ENCODE data around the gene DNAH3. TPM values are rescaled to one million over a fixed set of nuclear protein-coding genes. Genes with fewer than 3 reads are reported as not detected.

DNAH3 gene
- total and polyA plus RNA-seq, 9 donors = 0.11 to 0.52 (median 0.22) TPM; not detected in 1

- peak; percentile 47 for DNase-seq
- Histone ChIP-seq H3K27ac (ENCODE audit: low read length) (no peak overlapping the region), H3K9me3 (replicated peaks; ENCODE audit: control insufficient read depth, low read depth, low read length) (no peaks in the 10 kb centered on the region), H3K36me3 (ENCODE audit: control insufficient read depth, insufficient read depth, low read length) (peaks cover 3% of the 10 kb centered on the region), H3K4me1 (ENCODE audit: control insufficient read depth, insufficient read depth, low read length) (peaks cover 3% of the 10 kb centered on the region), H3K4me3 (ENCODE audit: low read length) (no peak overlapping the region), H3K27me3 (ENCODE audit: control insufficient read depth, insufficient read depth, low read length) (no peaks in the 10 kb centered on the region)
- 86% methylated on average over 1 of the region's 4 CpGs for WGBS (ENCODE audit: insufficient coverage)
These were observed 232.0 kb downstream of the DNAH3 start for GRCh38 chr16:20918486-20919239.

DNA sequence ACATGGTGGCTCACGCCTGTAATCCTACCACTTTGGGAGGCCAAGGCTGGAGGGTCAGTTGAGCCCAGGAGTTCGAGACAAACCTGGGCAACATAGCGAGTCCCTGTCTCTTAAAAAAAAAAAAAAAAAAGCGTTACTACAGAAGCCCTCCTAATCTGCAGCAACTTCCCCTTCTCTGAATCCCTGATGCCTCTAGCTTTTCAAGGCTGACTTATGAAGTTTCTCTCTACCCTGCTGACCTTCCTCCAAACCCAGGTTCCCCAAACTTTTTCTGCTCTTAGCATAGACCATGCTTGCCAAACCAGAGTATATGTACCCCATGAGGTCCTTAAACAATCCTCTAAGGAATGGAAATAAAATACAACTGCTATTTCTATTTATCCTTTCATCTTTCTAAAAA, 233.7 kb downstream of the DNAH3 start:
- Histone ChIP-seq H3K36me3 (ENCODE audit: control insufficient read depth, insufficient read depth, low read length) (peaks cover 3% of the 10 kb centered on the region), H3K27me3 (ENCODE audit: control insufficient read depth, insufficient read depth, low read length) (no peaks in the 10 kb centered on the region), H3K4me1 (ENCODE audit: control insufficient read depth, insufficient read depth, low read length) (peaks cover 3% of the 10 kb centered on the region), H3K27ac (ENCODE audit: low read length) (no peak overlapping the region), H3K9me3 (replicated peaks; ENCODE audit: control insufficient read depth, low read depth, low read length) (no peaks in the 10 kb centered on the region), H3K4me3 (ENCODE audit: low read length) (no peak overlapping the region)
- no peak for DNase-seq
- 81% methylated on average over 2 of the region's 4 CpGs for WGBS (ENCODE audit: insufficient coverage)

DNA sequence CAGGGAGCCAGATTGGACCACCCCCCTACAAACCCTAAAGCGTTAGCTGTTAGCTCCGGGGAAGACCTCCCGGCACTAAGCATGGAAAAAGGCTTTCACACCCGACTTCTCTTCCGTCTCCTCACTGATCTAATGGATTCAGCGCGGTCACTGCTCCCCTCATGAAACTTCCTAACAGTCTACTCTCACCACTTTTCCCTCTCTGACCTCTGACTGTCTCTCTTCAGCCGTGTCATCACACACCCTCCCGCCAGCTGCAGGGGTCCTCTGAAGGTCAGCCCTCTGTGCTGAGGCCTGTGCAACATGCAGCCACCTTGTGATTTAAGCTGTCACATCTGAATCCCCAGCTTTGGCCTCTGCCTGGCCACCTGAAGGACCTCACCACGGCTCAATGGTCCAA, 234.4 kb downstream of the DNAH3 start:
- Histone ChIP-seq H3K27me3 (ENCODE audit: control insufficient read depth, insufficient read depth, low read length) (no peaks in the 10 kb centered on the region), H3K36me3 (ENCODE audit: control insufficient read depth, insufficient read depth, low read length) (peaks cover 3% of the 10 kb centered on the region), H3K27ac (ENCODE audit: low read length) (no peak overlapping the region), H3K9me3 (replicated peaks; ENCODE audit: control insufficient read depth, low read depth, low read length) (no peaks in the 10 kb centered on the region), H3K4me3 (ENCODE audit: low read length) (no peak overlapping the region), H3K4me1 (ENCODE audit: control insufficient read depth, insufficient read depth, low read length) (peaks cover 3% of the 10 kb centered on the region)
- 78% methylated on average over 10 of the region's 10 CpGs for WGBS (ENCODE audit: insufficient coverage)
- no peak for DNase-seq

DNA sequence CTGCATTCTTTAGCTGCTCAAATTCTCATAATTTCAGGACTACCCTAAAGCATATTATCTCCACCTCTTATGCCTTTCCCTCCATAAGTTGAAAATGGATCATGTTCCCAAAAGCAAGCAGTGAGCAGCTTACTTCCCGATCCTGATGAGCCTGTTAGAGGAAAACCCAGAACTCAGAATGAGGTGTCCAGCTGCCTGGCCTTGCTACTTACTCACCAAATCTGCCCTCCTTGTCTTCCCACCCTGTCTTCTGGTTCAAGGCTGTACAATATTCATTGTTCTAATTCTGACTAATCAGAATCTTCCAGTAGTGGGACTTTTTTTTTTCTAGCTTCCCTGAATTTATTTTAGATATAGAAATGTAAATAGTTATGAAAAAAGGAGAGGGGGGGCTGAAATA, 239.3 kb downstream of the DNAH3 start:
- 33% methylated on average over 1 of the region's 1 CpG for WGBS (ENCODE audit: insufficient coverage)
- Histone ChIP-seq H3K36me3 (ENCODE audit: control insufficient read depth, insufficient read depth, low read length) (no peaks in the 10 kb centered on the region), H3K4me1 (ENCODE audit: control insufficient read depth, insufficient read depth, low read length) (peaks cover 13% of the 10 kb centered on the region), H3K27me3 (ENCODE audit: control insufficient read depth, insufficient read depth, low read length) (no peaks in the 10 kb centered on the region), H3K4me3 (ENCODE audit: low read length) (no peak overlapping the region), H3K9me3 (replicated peaks; ENCODE audit: control insufficient read depth, low read depth, low read length) (no peaks in the 10 kb centered on the region), H3K27ac (ENCODE audit: low read length) (peak overlapping the region; percentile 66)
- DNase-seq = no peak

GRCh38 chr16:20910781-20911321, 239.8 kb downstream of the DNAH3 start:
- no CpG with 5 or more reads among the region's 2 CpGs for WGBS (ENCODE audit: insufficient coverage)
- Histone ChIP-seq H3K27me3 (ENCODE audit: control insufficient read depth, insufficient read depth, low read length) (no peaks in the 10 kb centered on the region), H3K9me3 (replicated peaks; ENCODE audit: control insufficient read depth, low read depth, low read length) (no peaks in the 10 kb centered on the region), H3K4me3 (ENCODE audit: low read length) (no peak overlapping the region), H3K36me3 (ENCODE audit: control insufficient read depth, insufficient read depth, low read length) (no peaks in the 10 kb centered on the region), H3K27ac (ENCODE audit: low read length) (peak overlapping the region; percentile 66), H3K4me1 (ENCODE audit: control insufficient read depth, insufficient read depth, low read length) (peaks cover 16% of the 10 kb centered on the region)
- DNase-seq = peak; percentile 87

GRCh38 chr16:20906341-20907255, 244.0 kb downstream of the DNAH3 start:
- peak overlapping the region; percentile 89 for H3K27ac ChIP-seq (ENCODE audit: low read length)
- peaks cover 29% of the 10 kb centered on the region for H3K4me1 ChIP-seq (ENCODE audit: control insufficient read depth, insufficient read depth, low read length)
- H3K36me3 ChIP-seq (ENCODE audit: control insufficient read depth, insufficient read depth, low read length) = peaks cover 3% of the 10 kb centered on the region
- H3K4me3 ChIP-seq (ENCODE audit: low read length) = no peak overlapping the region
- no peaks in the 10 kb centered on the region for H3K9me3 ChIP-seq (replicated peaks; ENCODE audit: control insufficient read depth, low read depth, low read length)
- peak; percentile 92 for DNase-seq
- 80% methylated on average over 1 of the region's 4 CpGs for WGBS (ENCODE audit: insufficient coverage)
- H3K27me3 ChIP-seq (ENCODE audit: control insufficient read depth, insufficient read depth, low read length) = no peaks in the 10 kb centered on the region

GRCh38 chr16:20905576-20905975, 245.1 kb downstream of the DNAH3 start:
- WGBS (ENCODE audit: insufficient coverage) = no CpG with 5 or more reads among the region's 3 CpGs
- no peaks in the 10 kb centered on the region for H3K9me3 ChIP-seq (replicated peaks; ENCODE audit: control insufficient read depth, low read depth, low read length)
- DNase-seq = no peak
- H3K27ac ChIP-seq (ENCODE audit: low read length) = peak overlapping the region; percentile 89
- no peak overlapping the region for H3K4me3 ChIP-seq (ENCODE audit: low read length)
- no peaks in the 10 kb centered on the region for H3K27me3 ChIP-seq (ENCODE audit: control insufficient read depth, insufficient read depth, low read length)
- H3K4me1 ChIP-seq (ENCODE audit: control insufficient read depth, insufficient read depth, low read length) = peaks cover 34% of the 10 kb centered on the region
- peaks cover 3% of the 10 kb centered on the region for H3K36me3 ChIP-seq (ENCODE audit: control insufficient read depth, insufficient read depth, low read length)

DNA sequence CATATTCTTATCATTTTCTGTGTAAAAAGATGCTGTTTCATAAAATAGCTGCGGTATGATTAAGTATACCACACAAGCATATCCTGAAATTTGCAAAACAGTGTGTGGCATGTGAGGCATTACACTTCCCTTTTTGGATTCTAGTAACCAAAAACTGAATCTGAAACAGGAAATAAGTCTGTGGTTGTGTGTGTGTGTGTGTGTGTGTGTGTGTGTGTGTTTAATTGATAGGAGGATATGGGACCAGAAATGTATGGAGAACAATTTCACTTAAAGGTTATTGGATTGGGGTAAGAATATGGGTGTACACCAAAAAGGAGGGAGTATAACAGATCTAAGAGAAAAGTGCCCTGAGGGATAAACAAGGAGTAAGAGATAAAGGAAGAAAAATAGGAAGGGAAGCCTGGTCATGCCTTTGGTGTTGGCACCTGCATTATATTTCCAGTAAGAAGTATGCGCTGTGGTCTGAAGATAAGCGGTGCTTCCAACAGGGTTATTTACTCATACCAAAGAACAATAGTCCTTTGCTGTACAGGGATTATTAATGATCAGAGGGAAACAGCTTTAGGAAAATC, 246.1 kb downstream of the DNAH3 start:
- H3K9me3 ChIP-seq (replicated peaks; ENCODE audit: control insufficient read depth, low read depth, low read length) = no peaks in the 10 kb centered on the region
- DNase-seq = peak; percentile 69
- H3K27ac ChIP-seq (ENCODE audit: low read length) = peak overlapping the region; percentile 79
- H3K36me3 ChIP-seq (ENCODE audit: control insufficient read depth, insufficient read depth, low read length) = peaks cover 3% of the 10 kb centered on the region
- no peaks in the 10 kb centered on the region for H3K27me3 ChIP-seq (ENCODE audit: control insufficient read depth, insufficient read depth, low read length)
- H3K4me1 ChIP-seq (ENCODE audit: control insufficient read depth, insufficient read depth, low read length) = peaks cover 34% of the 10 kb centered on the region
- no CpG with 5 or more reads among the region's 3 CpGs for WGBS (ENCODE audit: insufficient coverage)
- H3K4me3 ChIP-seq (ENCODE audit: low read length) = no peak overlapping the region

GRCh38 chr16:20903899-20904506, 246.6 kb downstream of the DNAH3 start:
- Histone ChIP-seq H3K4me1 (ENCODE audit: control insufficient read depth, insufficient read depth, low read length) (peaks cover 39% of the 10 kb centered on the region), H3K27ac (ENCODE audit: low read length) (peak overlapping the region; percentile 79), H3K36me3 (ENCODE audit: control insufficient read depth, insufficient read depth, low read length) (peaks cover 3% of the 10 kb centered on the region), H3K9me3 (replicated peaks; ENCODE audit: control insufficient read depth, low read depth, low read length) (no peaks in the 10 kb centered on the region), H3K4me3 (ENCODE audit: low read length) (no peak overlapping the region), H3K27me3 (ENCODE audit: control insufficient read depth, insufficient read depth, low read length) (no peaks in the 10 kb centered on the region)
- WGBS (ENCODE audit: insufficient coverage) = no CpG with 5 or more reads among the region's 5 CpGs
- no peak for DNase-seq
